GM12873 (cell line): ENCODE measurements around the gene SP1.

ENCODE experiments used
- TF ChIP-seq, protein P1 (sequence below): IDR thresholded peaks from 2 replicates; pipeline ENCODE4 v1.5.1; 2012; ENCODE audit warnings: low read depth, mild to moderate bottlenecking, moderate library complexity, low read length, control low read depth; ENCODE audit not compliant: insufficient read depth; ENCODE audit errors: missing control alignments

The SP1 gene

DNA sequence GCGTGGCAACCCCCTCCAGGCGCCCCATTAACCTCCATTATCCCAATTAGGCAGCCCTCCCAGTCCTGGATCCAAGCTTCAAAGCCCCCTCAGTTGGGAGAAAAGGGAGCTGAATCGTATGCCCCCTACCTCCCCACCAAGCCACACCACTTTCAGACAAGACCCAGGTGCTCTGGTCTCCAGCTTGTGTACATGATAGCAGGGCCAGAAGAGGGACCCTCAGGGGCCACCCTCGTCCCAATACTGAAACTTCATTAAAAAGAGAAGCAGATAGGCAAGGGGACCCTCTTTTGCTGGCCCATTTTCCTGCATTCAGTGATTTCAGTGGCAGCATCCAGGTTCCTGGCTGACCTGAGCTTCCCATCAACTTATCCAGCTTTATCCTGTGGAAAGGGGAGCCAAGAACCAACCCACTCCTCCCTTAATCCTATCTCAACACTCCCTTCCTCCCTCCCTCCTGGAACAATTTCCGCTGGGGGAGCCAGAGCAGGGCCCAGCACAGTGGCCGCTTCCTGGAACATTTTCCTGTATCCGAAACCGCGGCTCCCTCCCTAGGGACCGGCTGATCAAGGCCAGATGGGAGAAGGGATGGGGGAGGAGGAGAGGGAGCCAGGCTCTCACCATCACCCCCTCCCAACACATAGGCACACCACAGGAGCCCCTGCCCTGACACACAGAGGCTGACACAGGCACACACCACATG is 34.3 kb upstream of the SP1 start:
- TF ChIP-seq, protein P1, sequence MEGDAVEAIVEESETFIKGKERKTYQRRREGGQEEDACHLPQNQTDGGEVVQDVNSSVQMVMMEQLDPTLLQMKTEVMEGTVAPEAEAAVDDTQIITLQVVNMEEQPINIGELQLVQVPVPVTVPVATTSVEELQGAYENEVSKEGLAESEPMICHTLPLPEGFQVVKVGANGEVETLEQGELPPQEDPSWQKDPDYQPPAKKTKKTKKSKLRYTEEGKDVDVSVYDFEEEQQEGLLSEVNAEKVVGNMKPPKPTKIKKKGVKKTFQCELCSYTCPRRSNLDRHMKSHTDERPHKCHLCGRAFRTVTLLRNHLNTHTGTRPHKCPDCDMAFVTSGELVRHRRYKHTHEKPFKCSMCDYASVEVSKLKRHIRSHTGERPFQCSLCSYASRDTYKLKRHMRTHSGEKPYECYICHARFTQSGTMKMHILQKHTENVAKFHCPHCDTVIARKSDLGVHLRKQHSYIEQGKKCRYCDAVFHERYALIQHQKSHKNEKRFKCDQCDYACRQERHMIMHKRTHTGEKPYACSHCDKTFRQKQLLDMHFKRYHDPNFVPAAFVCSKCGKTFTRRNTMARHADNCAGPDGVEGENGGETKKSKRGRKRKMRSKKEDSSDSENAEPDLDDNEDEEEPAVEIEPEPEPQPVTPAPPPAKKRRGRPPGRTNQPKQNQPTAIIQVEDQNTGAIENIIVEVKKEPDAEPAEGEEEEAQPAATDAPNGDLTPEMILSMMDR, result no peak

DNA sequence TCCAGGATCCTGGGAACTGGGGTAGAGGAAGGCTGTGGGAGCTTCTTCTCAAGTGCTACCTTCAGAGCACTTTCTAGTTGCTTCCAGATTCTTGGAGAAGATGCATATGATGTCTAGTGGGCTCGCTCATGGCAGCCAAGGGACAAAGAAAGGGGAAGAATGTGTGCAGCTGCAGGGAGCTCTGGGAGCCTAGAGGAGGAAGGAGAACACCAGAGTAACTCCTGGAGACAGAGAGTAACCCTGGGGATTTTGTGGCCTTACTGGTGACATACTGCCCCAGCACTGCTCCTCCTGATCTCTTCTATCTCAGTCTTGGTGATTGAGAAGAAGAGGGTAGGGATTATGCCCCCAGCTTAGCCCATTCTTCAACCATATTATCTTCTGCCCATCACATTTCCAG is 33.5 kb upstream of the SP1 start:
- TF ChIP-seq, protein P1, result no peak

DNA sequence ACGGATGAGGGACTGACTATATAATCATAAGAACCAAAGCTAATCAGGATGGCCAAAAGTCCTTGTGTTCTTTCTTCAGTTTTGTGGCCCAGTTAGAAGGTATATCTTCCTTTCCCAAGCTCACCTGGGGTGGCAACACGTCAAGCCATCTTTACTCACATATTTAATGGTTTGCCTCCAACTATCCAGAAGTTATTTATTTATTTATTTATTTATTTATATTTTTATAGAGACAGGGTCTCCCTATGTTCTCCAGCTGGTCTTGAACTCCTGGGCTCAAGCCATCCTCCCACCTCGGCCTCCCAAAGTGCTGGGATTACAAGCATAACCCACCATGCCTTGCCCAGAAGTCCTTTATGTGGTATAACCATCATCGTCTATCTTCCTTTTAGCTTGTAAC is 32.1 kb upstream of the SP1 start:
- TF ChIP-seq, protein P1, result no peak

- TF ChIP-seq, protein P1, result peak; percentile 87
Measured at GRCh38 chr12:53352331-53353256, 27.4 kb upstream of the SP1 start.

- TF ChIP-seq, protein P1, result no peak
Measured at GRCh38 chr12:53353257-53353655, 26.7 kb upstream of the SP1 start.

GRCh38 chr12:53355121-53355520 is 24.9 kb upstream of the SP1 start:
- TF ChIP-seq, protein P1, result no peak

GRCh38 chr12:53358836-53359419 is 21.0 kb upstream of the SP1 start:
- TF ChIP-seq, protein P1, result no peak
